GM04504 (cell line): ENCODE results near the gene PRR23B.
"Not testable (repeated sequence)": the region's sequence is repeated elsewhere in the genome, so short reads cannot be mapped to it uniquely, and the experiment has no call there.

Source experiments
- DNase-seq: peaks from one replicate; pipeline ENCODE4 v3.0.0-alpha.2; 2012; ENCODE audit warnings: low read depth

Gene PRR23B

DNA sequence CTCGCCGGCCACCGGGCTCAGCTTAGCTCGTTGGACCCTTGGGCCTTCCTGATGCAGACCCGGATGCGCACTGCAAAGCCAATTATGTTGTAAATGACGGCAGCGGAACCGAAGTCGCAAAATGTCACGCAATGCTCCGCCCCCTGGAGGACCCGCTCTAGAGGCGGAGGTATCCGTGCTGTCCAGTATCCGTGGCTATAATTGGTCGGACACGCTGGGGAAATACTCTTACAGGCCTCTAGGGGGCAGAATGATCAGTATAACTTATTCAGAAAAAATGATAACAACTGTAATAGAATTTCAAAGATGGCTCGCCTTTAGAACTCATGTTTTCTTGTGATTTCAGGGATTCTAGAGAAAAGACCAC is at the start of gene PRR23B:
PRR23B (minus strand) TSS at position 59 of the 367 bp plus-strand sequence. CDS start 265 bp downstream, outside the sequence.
- DNase-seq = no peak

DNA sequence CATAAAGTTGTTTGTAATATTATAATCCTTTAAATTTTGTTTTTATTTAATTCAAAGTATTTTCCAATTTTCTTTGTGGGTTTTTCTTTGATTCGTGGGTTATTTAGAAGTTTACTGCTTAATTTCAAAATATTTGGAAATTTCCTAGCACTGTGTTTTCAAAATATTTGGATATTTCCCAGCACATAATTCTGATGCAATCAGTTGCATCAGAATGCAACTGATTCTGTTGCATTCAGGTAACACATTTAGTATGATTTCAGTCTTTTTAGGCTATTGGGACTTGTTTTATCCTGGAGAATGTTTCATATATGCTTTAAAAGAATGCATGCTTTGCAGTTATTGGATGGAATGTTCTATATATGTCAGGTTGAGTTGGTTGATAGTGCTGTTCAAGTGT is 42.2 kb upstream of the PRR23B start:
- no peak for DNase-seq

DNA sequence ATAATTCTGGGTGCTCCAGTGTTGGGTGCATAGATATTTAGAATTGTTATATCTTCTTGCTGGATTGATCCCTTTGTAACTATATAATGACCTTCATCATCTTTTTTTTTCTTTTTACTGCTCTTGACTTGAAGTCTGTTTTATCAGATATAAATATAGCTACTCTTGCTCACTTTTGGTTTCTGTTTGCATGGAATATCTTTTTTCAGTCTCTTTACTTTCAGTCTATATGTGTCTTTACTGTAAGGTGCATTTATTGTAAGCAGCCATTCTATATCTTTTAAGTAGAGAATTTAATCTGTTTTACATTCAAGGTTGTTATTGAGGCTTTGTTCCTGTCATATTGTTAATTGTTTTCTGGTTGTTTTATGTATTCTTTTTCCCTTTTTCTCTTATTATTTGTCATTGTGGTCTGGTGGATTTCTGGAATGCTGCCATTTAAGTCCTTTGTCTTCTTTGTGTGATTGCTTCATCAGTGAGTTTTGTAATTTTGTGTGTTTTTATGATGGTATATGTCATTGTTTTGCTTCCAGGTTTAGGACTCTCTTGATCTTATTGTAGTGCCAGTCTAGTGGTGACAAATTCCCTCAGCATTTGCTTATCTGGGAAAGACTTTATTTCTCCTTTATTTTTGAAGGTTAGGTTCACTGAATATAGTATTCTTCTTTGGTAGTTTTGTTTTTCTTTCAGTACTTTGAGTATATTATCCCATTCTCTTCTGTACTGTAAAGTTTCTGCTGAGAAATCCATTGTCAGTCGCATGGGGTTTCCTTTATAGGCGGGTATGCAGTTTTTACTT is 32.3 kb upstream of the PRR23B start:
- DNase-seq = no peak

- DNase-seq = no peak
These were observed 23.9 kb upstream of the PRR23B start, which contains the start of gene PRR23C for GRCh38 chr3:139044366-139045210. Gene PRR23C, minus strand, starts transcription at chr3:139044892. Its CDS starts 272 bp downstream, at chr3:139044620.

GRCh38 chr3:139043554-139044365 is 23.0 kb upstream of the PRR23B start:
- no peak for DNase-seq

DNA sequence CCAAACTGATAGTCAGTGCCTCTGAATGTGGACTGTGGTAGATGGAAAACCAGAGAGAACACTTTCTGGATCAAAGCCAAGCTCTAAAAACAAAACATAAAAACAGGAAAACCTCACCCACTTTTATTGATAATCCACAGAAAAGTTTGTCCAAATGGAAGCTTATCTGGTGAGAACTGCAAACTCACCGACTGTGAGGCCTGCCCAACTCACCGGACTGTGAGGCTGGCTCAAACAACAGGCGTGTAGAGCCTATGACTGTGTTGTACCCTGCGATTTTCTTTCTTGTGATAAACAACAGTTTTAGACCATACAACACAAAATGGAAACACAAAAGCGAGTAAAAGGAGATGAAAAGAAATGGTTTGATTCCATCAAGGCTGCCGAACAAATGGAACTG is 16.8 kb upstream of the PRR23B start:
- no peak for DNase-seq

GRCh38 chr3:139032326-139033002 is 11.7 kb upstream of the PRR23B start:
- DNase-seq = no peak

GRCh38 chr3:139030576-139030975 is 9.8 kb upstream of the PRR23B start:
- DNase-seq = not testable (repeated sequence)

- DNase-seq = no peak
These were observed 4.2 kb upstream of the PRR23B start for GRCh38 chr3:139024968-139025367.

GRCh38 chr3:139020036-139020867 is 474 bp downstream of the PRR23B start:
- no peak for DNase-seq

DNA sequence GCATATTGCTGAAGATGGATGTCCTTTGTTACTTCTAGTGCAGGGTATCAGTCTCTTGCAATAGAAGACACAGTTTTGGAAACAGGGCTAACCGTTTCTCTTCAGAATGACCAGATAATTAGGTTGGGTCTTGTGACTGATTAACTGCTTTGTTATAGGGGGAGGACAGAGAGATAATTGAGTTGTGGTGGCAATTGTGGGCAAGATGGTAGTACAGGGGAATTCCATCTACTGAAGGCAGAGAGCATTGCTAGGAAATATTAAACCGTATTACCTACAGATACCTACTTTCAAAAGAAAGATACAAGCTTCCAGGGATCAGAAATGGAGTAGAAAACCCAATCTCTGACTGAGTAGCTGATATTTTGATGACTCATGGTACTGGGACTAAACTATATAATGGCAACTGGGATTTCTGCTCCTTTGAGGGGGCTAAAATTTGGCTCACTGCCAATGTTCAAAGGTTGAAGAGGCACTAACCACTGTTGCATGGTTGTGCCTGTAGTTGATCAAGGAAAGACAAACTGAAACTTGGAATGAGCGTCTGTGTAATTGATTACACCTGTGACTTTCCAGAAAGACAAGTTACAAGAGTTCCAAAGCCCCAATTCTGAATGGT is 4.2 kb downstream of the PRR23B start:
- no peak for DNase-seq

DNA sequence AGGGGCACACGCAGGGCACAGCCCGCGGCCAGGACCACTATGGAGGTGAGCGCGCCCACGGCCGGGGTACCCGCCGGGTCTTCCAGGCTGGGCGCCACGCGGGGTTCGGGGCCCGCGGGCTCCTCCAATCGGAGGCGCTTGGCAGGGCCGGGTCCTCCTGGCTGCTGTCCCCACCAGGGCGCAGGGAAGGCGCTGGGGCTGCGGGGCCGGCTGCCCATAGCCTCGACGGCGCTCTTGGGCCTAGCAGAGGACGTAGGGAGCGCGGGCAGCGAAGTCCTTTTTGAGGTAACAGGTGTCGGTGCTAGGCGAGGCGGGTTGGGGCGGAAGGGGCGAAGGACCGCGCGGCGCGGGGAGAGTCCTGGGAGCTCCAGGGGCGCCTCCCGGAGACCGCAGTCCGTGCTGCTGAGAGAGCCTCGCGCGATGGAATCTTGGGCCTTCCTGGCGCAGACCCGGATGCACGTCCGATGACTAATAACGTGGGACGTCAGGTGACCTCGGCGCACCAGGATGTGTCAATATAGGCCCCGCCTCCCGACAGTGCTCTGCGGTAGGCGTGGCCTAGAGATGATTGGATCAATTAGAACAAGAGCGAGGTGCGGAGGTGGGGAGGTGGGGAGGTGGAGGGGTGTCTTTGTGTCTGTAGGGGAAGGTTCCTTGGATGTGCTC is 14.5 kb downstream of the PRR23B start, which contains the start of gene PRR23A:
PRR23A (minus strand) TSS at position 218 of the 666 bp plus-strand sequence; CDS start at position 218, 0 bp downstream.
- DNase-seq = no peak

DNA sequence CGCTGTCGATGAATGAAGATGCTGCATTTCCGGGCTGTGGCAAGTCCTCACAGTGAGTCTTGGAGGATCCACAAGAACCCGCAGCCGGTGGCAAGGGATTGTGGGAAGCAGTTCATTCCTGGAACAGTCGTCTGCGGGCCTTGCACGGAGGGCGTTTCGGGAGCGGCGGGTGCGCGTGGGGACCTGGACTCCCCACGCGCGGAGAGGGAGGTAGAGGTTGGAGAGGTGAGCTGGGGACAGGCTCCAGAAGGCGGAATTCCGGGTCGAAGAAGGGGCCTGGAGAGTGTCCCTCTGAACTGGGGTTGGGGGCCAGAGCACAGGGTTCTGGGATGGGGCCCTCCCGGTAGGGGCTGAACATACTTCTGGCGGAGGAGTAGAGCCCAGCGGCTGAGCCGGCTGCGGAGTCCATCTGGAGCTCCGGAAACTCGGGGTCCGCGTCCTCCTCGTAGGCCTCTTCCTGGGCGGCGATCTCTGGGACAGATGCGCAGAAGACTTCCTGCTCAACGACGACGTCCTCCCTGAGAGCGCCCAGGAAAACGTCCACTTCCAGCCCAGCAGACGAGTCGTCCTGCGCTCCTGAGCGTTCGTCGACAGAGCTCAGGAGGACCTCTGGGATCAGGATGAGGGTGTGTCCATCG is 15.3 kb downstream of the PRR23B start:
- DNase-seq = no peak

DNA sequence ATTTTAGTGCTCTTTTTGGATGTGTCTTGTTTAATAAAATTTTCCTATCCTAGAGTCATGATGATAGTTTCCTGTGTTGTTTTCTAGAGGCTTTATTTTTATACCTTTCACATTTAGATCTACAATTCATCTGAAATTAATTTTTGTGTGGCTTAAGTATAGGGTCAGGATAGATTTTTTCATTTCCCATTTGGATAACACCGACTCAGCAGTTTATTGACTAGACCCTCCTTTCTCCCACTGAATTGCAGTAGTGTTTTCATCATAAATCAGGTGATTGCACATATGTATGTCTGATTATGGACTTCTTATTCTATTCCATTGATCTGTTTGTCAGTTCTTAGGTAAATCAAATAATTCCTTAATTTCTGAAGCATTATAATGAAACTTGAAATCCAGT is 25.0 kb downstream of the PRR23B start:
- no peak for DNase-seq

- DNase-seq = no peak
These were observed 33.5 kb downstream of the PRR23B start for GRCh38 chr3:138987181-138987580.

GRCh38 chr3:138985932-138986331 is 34.8 kb downstream of the PRR23B start:
- DNase-seq = no peak

- DNase-seq = no peak
These were observed 35.9 kb downstream of the PRR23B start for GRCh38 chr3:138984816-138985215.

DNA sequence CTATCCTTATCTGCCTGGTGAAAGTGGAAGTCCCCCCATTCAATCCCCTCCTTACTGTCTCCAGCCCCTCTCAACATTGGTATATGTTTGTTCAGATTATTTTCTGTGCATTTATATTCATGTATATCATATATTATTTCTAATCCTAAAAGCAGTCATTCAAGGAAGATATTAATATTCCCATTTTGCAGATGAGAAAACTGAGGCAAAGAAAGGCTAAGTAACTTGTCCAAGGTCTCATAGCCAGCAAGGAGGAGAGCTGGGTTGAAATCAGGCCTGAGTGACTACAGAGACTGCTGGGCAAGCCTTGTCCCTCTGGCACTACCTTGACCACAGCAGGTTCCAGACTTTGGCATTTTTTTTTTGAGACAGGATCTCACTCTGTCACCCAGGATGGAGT is 44.7 kb downstream of the PRR23B start:
- no peak for DNase-seq

DNA sequence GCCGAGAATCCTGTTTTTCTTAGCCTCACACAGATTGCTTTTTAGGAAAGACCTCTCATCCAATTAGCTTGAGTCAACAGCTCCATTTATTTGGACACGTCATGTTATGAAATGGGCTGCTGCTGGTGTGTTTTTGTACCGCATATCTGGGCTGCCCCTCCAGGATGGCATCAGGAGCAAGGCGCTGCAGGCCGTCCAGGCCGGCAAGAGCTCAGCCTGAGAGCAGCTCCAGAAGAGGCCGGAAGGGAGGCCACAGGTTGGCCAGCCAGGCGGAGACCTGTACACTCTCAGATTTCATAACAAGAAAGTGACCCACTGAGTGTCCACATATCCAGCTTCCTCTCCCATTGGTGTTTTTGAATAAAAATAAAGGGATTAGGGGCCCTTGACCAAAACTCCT is 45.4 kb downstream of the PRR23B start:
- no peak for DNase-seq
